Renal pelvis (tissue), 4 donors: ENCODE results near the gene CRPPA. TPM values are rescaled to one million over a fixed set of nuclear protein-coding genes. Genes with fewer than 3 reads are reported as not detected.
"Not testable (repeated sequence)": the region's sequence is repeated elsewhere in the genome, so short reads cannot be mapped to it uniquely, and the experiment has no call there.

ENCODE experiments used
- DNase-seq: peaks from one replicate; pipeline ENCODE4 v3.0.0-alpha.2; 2013
- polyA plus RNA-seq, 3 donors: library from polyadenylated mRNA; unstranded; fragments of 120-200 nt; gene quantifications; one replicate each; pipeline ENCODE4 v1.2.1, GENCODE V29; 2013; ENCODE audit not compliant: insufficient read length in 3 of 3

CRPPA gene
- polyA plus RNA-seq, 3 donors, result 3.6 to 5.1 (median 4.5) TPM

GRCh38 chr7:16398146-16399017 lies 23.0 kb downstream of the CRPPA start:
- no peak for DNase-seq

GRCh38 chr7:16397501-16398145 lies 23.7 kb downstream of the CRPPA start:
- no peak for DNase-seq

GRCh38 chr7:16396766-16397500 lies 24.4 kb downstream of the CRPPA start:
- no peak for DNase-seq

- DNase-seq, result no peak
Measured at GRCh38 chr7:16395121-16395520, 26.2 kb downstream of the CRPPA start.

- DNase-seq, result no peak
Measured at GRCh38 chr7:16393862-16394422, 27.4 kb downstream of the CRPPA start.

GRCh38 chr7:16392990-16393523 lies 28.3 kb downstream of the CRPPA start:
- DNase-seq, result no peak

- not testable (repeated sequence) for DNase-seq
Measured at GRCh38 chr7:16383786-16384185, 37.6 kb downstream of the CRPPA start.

GRCh38 chr7:16383103-16383502 lies 38.2 kb downstream of the CRPPA start:
- not testable (repeated sequence) for DNase-seq

Other genes with a start within 250 kb of the CRPPA start
- 10 to 100 TPM; 42.7 to 52.4 (median 50.0) TPM for gene SOSTDC1, start 44.2 kb upstream of the CRPPA start, polyA plus RNA-seq
- not detected for gene LRRC72, start 105.3 kb upstream of the CRPPA start, polyA plus RNA-seq
- gene ANKMY2, start 224.2 kb upstream of the CRPPA start, polyA plus RNA-seq, result 10 to 100 TPM; 30.7 to 32.6 (median 30.8) TPM
- 10 to 100 TPM; 69.1 to 76.6 (median 70.8) TPM for gene BZW2, start 224.6 kb upstream of the CRPPA start, polyA plus RNA-seq